Kidney epithelial cell (primary cell): ENCODE measurements around the gene AKT3. TPM values are rescaled to one million over a fixed set of nuclear protein-coding genes. Genes with fewer than 3 reads are reported as not detected.

Experiments used
- DNase-seq: peaks from one replicate; pipeline ENCODE4 v3.0.0-alpha.2; 2010; ENCODE audit warnings: low read depth
- H3K27me3 ChIP-seq: 2 replicates; pipeline ENCODE4 v1.6.0; 2011; ENCODE audit warnings: low read length; ENCODE audit not compliant: control insufficient read depth, insufficient read depth
- H3K36me3 ChIP-seq: 2 replicates; pipeline ENCODE4 v1.5.1; 2011; ENCODE audit warnings: low read length; ENCODE audit not compliant: control insufficient read depth, insufficient read depth
- H3K4me3 ChIP-seq: 2 replicates; pipeline ENCODE4 v1.5.1; 2011; ENCODE audit warnings: low read depth, mild to moderate bottlenecking, control low read depth, low read length
- total RNA-seq: library from RNA; depleted of rRNA; stranded (reverse); fragments of >200 nt; gene quantifications from 2 replicates; pipeline ENCODE4 v1.2.3, GENCODE V29; 2015
- TF ChIP-seq, protein P1 (sequence below): IDR thresholded peaks from 2 replicates; pipeline ENCODE4 v1.5.1; 2011; ENCODE audit warnings: mild to moderate bottlenecking, moderate library complexity, low read length, control low read depth, inconsistent platforms; ENCODE audit not compliant: insufficient read depth, poor library complexity, severe bottlenecking

The AKT3 gene
- total RNA-seq, 1 donor from 2014 or later: 13.1 TPM

DNA sequence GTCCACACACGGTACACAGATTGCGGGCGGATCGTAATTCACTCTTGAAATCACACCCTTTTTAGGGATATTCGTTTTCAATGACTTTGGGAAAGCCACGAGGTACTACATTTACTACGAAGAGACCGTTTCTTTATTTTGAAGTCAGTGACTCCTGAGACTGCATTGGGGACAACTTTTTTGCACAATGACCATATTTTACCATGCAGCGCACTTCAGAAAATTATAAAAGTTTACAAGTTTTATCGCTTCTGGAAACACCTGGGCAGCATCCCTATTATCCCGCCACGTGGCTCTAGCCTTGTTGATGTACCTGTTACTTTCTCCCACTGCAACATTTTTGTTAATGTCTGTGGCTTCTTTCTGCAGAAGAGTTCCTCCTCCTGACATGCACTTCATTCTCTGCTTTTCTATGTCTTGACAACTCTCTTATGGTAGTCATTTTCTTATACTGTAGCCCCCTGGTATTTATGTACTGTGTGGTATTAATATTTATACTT, 1.3 kb upstream of the AKT3 start:
- Histone ChIP-seq H3K27me3 (no peaks in the 10 kb centered on the region), H3K36me3 (no peaks in the 10 kb centered on the region), H3K4me3 (peak overlapping the region; percentile 75)
- TF ChIP-seq, protein P1, sequence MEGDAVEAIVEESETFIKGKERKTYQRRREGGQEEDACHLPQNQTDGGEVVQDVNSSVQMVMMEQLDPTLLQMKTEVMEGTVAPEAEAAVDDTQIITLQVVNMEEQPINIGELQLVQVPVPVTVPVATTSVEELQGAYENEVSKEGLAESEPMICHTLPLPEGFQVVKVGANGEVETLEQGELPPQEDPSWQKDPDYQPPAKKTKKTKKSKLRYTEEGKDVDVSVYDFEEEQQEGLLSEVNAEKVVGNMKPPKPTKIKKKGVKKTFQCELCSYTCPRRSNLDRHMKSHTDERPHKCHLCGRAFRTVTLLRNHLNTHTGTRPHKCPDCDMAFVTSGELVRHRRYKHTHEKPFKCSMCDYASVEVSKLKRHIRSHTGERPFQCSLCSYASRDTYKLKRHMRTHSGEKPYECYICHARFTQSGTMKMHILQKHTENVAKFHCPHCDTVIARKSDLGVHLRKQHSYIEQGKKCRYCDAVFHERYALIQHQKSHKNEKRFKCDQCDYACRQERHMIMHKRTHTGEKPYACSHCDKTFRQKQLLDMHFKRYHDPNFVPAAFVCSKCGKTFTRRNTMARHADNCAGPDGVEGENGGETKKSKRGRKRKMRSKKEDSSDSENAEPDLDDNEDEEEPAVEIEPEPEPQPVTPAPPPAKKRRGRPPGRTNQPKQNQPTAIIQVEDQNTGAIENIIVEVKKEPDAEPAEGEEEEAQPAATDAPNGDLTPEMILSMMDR: no peak
- no peak for DNase-seq

DNA sequence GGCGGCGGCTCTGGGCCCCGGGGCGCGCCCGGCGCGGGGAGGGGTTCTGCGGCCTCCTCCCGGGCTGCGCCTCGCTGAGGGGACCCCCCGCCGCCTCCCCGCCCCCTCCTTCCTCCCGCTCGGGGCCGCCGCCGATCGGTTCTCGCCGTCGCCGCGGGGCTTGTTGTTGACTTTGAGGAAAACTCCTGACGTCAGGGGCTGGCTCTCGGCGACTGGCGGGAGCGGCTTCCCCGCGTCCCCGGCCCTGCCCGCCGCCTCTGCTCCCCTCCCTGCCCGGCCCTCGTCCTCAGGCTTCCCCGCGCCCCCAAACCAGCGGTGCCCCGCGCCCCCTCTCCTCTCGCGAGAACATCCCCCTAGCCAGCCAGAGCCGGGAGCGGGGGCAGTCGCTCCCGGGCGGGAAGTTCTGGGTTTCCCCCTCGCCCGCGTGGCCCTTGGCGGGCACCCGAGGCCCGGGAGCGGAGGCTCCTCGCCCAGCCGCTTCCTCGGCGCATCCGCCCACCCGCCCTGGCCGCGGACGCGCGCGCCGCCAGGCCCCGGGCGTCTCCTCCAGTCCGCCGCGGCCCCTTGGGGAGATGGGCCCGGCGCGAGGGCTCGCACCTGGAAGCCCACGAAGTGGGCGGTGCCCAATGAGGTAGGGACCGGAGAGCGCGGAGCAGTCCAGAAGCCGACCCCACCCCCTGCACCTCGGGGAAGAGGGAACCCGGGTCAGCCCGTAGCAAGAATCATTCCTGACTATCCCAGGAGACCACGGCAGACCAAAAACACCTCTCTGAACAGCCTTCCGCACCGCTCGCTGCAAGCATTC, 611 bp upstream of the AKT3 start:
- Histone ChIP-seq H3K36me3 (no peaks in the 10 kb centered on the region), H3K4me3 (peak overlapping the region; percentile 75), H3K27me3 (no peaks in the 10 kb centered on the region)
- TF ChIP-seq, protein P1: no peak
- no peak for DNase-seq

DNA sequence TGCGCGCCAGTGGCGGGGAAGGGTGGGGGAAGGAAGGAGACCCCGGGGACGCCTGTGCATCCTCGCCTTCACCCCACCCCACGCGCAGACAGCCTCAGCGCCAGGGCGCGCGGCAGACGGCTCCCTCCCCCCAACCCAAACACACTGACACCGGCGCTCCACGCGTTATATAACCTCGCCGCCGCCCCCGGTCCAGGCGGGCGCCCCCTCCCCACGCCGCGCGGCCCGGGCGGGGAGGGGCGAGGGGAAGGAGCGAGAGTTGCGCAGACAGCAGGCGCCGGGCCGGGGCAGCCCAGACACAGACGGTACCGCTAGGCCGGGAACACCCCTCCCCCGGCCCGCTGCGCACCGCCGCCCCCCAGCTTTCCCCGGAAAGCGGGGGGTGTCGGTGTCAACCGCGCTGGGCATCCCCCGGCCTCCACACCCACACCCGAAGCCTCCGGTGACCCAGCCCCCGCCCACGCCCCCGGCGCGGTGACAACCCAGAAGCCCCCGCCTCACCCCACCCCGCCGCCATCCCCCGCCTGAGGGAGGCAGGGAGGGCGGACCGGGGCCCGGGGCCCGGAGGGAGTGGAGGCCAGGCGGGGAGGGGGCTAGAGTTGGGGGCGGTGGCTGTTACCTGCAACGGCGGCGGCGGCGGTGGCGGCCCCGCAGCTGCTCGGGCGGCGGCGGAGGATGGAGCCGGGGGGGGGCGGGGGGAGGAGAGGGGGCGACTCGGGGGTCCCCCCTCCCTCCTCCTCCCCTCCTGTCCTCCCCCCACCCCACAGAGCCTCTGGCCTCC, 432 bp downstream of the AKT3 start:
- no peaks in the 10 kb centered on the region for H3K36me3 ChIP-seq
- TF ChIP-seq, protein P1: no peak
- peak overlapping the region; percentile 75 for H3K4me3 ChIP-seq
- H3K27me3 ChIP-seq: no peaks in the 10 kb centered on the region
- DNase-seq: no peak

DNA sequence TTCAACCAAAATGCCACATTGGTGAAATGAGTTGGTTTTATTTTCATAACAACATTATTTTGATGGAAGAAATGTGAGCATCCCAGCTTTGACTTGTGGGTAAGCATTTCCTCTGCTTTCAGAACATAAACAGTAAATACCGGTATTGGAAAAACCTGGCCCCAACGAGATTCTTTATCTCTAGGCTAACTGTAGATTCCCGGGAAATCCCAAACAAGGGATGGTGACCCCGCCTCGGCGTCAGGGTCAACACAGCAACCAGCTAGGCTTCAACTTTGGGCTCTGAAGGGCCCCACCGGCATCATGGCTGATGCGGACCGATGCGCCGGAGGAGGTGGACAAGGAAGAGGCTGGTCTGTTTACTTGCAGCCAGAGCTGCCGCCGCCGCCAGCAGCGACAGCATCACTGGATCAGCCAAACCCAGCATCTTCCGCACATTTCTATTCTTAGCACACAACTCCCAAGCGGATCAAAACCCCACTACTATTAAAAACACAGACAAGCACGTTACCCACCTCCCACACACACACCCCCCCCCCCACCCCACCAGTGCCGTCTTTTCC, 1.1 kb downstream of the AKT3 start:
- no peaks in the 10 kb centered on the region for H3K36me3 ChIP-seq
- peak overlapping the region; percentile 75 for H3K4me3 ChIP-seq
- H3K27me3 ChIP-seq: no peaks in the 10 kb centered on the region
- TF ChIP-seq, protein P1: no peak
- DNase-seq: no peak

DNA sequence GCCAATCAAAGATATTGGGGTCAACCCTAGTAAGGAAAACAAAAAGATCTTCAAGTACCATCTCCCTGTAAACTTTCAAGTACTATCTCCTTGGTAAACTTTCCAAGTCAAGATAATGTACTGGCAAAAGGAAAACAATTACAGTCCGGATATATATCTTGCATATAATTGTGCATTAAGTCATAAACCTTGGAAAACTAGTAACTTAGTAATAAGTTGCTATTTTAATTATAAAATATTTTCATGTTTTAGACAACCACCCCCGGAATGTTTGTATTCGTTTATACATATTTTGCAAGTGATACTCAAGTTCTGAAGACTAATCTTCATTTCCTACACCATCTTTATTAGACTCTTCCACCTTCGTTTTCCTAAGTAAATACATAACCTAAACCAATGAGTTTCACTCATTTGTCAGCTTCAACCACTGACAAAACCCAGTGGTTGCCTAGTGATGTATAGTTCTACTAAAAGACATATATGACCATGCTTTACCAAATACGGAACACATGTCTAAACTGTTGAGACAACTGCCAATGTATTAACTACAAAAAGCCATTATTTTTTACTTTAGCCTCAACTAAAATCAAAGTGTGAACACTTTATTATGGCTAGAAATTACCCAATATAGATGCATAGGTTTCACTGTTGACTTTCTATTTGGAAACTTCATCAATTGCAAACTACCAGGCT, 1.7 kb downstream of the AKT3 start:
- TF ChIP-seq, protein P1: no peak
- Histone ChIP-seq H3K27me3 (no peaks in the 10 kb centered on the region), H3K36me3 (no peaks in the 10 kb centered on the region), H3K4me3 (no peak overlapping the region)
- no peak for DNase-seq
